ENCODE results near the gene MEGF11.

GRCh38 chr15:65881766-65882434, 371.6 kb downstream of the MEGF11 start:
- TF ChIP-seq YY1 (IDR thresholded peaks at IDR 0.05; ENCODE audit: insufficient read depth, insufficient read length) (no peak), SUZ12 (IDR thresholded peaks at IDR 0.05; ENCODE audit: extremely low read depth, insufficient read depth, insufficient read length) (no peak), ZNF274 (IDR thresholded peaks at IDR 0.05; ENCODE audit: low read depth, low read length) (no peak)
